HG03103 (cell line): ENCODE measurements around the gene AMMECR1L.
A peak's percentile ranks its signal among the peaks of the same experiment; 100 is the strongest.
"Not testable (repeated sequence)": the region's sequence is repeated elsewhere in the genome, so short reads cannot be mapped to it uniquely, and the experiment has no call there.

ENCODE experiments used
- ATAC-seq: cut with Tn5 transposase; IDR thresholded peaks from one replicate; pipeline ENCODE4 v1.9.1; 2021; ENCODE audit warnings: low read depth; ENCODE audit not compliant: unreplicated experiment

Gene AMMECR1L

GRCh38 chr2:127885780-127886592 is at the start of gene AMMECR1L:
TSS of gene AMMECR1L (minus strand) at chr2:127885956. CDS start at chr2:127874234, 11,722 bp downstream.
- peak; percentile 86 for ATAC-seq

GRCh38 chr2:127935337-127935736 is 49.6 kb upstream of the AMMECR1L start:
- ATAC-seq, result no peak

- no peak for ATAC-seq
Observed at GRCh38 chr2:127932199-127932876, 46.6 kb upstream of the AMMECR1L start.

GRCh38 chr2:127929449-127929848 is 43.7 kb upstream of the AMMECR1L start:
- ATAC-seq, result no peak

GRCh38 chr2:127927384-127927783 is 41.6 kb upstream of the AMMECR1L start:
- ATAC-seq, result no peak

- ATAC-seq, result no peak
Observed at GRCh38 chr2:127917916-127918315, 32.2 kb upstream of the AMMECR1L start.

DNA sequence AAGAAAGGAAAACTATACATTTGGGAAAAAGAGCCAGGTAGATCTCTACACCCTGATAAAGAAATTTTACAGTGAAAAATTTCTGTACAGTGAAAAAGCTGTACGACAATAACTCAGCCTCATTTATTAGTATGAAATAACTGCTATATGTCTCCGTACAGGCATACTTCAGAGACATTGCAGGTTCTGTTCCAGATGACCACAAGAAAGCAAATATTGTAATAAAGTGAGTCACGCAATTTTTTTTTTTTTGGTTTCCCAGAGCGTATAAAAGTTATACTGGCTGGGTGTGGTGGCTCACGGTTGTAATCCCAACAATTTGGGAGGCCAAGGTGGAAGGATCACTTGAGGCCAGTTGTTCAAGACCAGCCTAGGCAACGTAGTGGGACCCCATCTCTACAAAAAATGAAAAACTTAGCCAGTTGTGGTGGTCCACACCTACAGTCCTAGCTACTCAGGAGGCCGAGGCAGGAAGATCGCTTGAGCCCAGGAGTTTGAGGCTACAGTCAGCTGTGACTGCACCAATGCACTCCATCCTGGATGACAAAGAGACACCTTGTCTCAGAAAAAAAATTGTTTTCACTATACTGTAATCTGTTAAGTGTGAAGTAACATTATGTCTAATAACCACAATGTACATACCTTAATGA is 28.2 kb upstream of the AMMECR1L start:
- ATAC-seq, result no peak

GRCh38 chr2:127911737-127912136 is 26.0 kb upstream of the AMMECR1L start:
- no peak for ATAC-seq

- no peak for ATAC-seq
Observed at GRCh38 chr2:127910415-127910814, 24.7 kb upstream of the AMMECR1L start.

DNA sequence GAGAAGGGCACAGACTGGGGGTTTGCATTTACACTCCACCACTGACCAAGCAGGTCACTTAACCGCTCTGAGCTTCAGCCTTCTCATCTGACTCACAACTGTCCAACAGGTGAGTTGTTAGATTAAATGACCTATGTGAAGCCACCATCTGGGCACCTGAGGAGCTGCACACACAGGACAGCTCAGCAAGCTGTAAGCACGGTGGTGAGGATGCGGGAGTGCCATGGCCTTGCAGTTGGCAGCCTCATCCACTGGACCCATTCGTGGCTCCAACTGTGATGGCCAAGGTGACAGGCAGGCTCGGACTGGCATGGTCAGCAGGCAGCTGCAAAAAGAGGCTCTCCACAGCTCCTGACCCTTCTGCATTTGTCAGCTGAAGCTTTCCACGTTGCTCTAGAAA is 23.3 kb upstream of the AMMECR1L start:
- no peak for ATAC-seq

- ATAC-seq, result not testable (repeated sequence)
Observed at GRCh38 chr2:127907733-127908400, 22.1 kb upstream of the AMMECR1L start.

GRCh38 chr2:127906206-127906926 is 20.6 kb upstream of the AMMECR1L start:
- ATAC-seq, result no peak

- no peak for ATAC-seq
Observed at GRCh38 chr2:127901339-127902056, 15.7 kb upstream of the AMMECR1L start.

GRCh38 chr2:127897531-127898211 is 11.9 kb upstream of the AMMECR1L start:
- no peak for ATAC-seq

DNA sequence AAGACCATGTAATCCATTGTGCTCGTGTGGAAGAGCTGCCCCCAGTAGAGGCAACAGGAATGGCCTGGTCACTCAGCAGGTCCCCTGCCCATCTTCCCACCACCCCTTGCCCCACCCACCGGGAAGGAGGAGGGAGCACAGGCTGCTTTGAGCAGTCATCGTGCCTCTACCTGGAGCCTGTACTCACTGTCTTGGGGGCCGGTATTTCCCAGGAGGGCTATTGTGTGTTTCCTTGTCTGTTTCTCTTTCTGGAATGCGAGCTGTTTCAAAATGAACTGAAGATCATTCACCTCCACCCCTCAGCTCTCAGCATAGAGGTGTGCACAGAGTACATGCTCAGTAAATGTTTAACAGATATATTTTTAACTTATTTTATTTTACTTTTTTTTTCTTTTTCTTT is 7.7 kb upstream of the AMMECR1L start:
- no peak for ATAC-seq

DNA sequence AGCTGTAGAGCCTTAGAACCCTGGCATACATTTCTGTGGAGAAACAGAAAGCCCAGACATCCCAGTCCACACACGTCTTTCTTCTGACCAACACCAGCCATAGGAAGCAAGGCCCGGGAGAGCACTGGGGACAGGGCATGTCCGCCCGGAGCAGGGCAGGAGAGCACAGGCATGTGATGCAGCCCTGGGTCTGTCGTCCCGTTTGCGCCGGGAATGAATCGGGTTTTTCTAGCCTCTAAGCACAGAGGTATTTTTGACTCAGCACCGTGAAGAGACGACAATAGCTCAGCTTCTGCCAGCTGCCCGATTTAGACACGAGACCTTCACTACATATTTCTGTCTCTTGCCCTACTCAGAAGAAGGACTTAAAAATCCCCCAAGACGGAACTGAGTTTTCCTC is 7.3 kb upstream of the AMMECR1L start:
- no peak for ATAC-seq

DNA sequence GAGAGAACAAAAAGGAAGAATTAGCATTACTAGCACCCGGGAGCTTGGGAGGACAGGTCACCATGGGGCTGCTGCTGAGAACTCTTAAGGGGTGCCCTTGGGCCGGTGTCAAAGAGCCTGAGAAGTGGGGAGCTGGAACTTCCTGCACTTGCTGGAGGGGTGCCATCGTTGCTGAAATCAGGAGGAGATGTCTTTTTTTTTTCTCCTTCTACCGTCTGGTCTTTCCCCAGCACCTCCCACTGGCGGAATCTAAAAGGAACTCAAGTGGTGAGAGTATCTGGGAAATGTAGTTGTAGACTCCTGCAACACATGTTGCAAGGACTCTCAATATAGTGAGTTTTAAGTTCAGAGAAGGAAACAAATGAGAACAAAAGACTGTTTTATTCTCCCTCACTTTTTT is 6.1 kb upstream of the AMMECR1L start:
- ATAC-seq, result no peak

GRCh38 chr2:127890756-127891155 is 5.0 kb upstream of the AMMECR1L start:
- ATAC-seq, result not testable (repeated sequence)

GRCh38 chr2:127888772-127889171 is 3.0 kb upstream of the AMMECR1L start:
- ATAC-seq, result no peak
